Skeletal muscle tissue (tissue), 4 donors: ENCODE results near the gene ARMH3. TPM values are rescaled to one million over a fixed set of nuclear protein-coding genes. Genes with fewer than 3 reads are reported as not detected.

Source experiments
- H3K27ac ChIP-seq: one replicate; pipeline ENCODE4 v1.7.0; 2013; ENCODE audit warnings: mild to moderate bottlenecking, low read depth, low read length, inconsistent platforms
- H3K27me3 ChIP-seq, 3 donors: one replicate each; pipeline ENCODE4 v1.7.0; 2013; ENCODE audit warnings: low read length in 3 of 3; ENCODE audit not compliant: control insufficient read depth in 3 of 3, insufficient read depth in 3 of 3
- H3K36me3 ChIP-seq, 3 donors: one replicate each; pipeline ENCODE4 v1.7.0; 2013; ENCODE audit warnings: low read length in 3 of 3; ENCODE audit not compliant: control insufficient read depth in 3 of 3, insufficient read depth in 3 of 3
- H3K4me1 ChIP-seq, 3 donors: one replicate each; pipeline ENCODE4 v1.7.0; 2013; ENCODE audit warnings: low read length in 3 of 3, mild to moderate bottlenecking in 3 of 3; ENCODE audit not compliant: control insufficient read depth in 3 of 3, insufficient read depth in 3 of 3
- H3K4me3 ChIP-seq, 3 donors: one replicate each; pipeline ENCODE4 v1.7.0; 2013; ENCODE audit warnings: low read length in 3 of 3
- H3K9ac ChIP-seq, 3 donors: one replicate each; pipeline ENCODE4 v1.7.0; 2013; ENCODE audit warnings: low read length in 3 of 3, mild to moderate bottlenecking in 3 of 3, moderate library complexity in 2 of 3, low read depth in 1 of 3
- H3K9me3 ChIP-seq, 3 donors: one replicate each; pipeline ENCODE4 v1.7.0; 2013; ENCODE audit warnings: low read length in 3 of 3; ENCODE audit not compliant: control insufficient read depth in 3 of 3
- total RNA-seq: library from RNA; depleted of rRNA; stranded (reverse); fragments of >200 nt; gene quantifications from one replicate; pipeline ENCODE4 v1.2.3, GENCODE V29; 2014
- donor health status: Osteomylitis.

The ARMH3 gene
- total RNA-seq, 1 donor from 2014 or later, result 13.0 TPM

DNA sequence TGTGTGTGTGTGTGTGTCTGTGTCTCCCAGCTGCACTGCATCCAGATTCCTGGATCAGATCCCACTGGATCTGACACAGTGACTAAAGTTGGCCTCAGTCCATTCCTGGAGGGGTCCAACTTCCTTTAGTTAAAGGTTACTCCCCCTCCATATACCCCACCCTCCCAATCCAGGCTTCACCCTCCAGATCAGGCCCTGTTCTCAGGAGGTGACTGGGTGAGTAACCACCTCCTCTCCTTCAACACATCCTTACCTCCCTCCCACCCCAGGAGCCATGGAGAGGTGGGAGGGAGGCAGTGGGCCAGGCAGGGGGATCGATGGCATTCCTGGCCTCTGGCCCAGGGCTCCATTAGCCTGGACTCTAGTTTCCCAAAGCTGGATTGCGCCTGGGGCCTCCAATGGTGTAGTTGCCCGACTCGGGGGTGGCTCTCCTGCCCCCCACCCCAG is 223.6 kb downstream of the ARMH3 start:
- no peaks in the 10 kb centered on the region for H3K27me3 ChIP-seq
- no peak overlapping the region for H3K27ac ChIP-seq
- H3K36me3 ChIP-seq, result peaks cover 2 to 5% (median 4%) of the 10 kb centered on the region in 3 donors
- H3K4me1 ChIP-seq, result peaks cover 16 to 26% (median 19%) of the 10 kb centered on the region in 3 donors
- no peaks in the 10 kb centered on the region for H3K9me3 ChIP-seq
- H3K9ac ChIP-seq, result no peak overlapping the region
- no peak overlapping the region for H3K4me3 ChIP-seq

DNA sequence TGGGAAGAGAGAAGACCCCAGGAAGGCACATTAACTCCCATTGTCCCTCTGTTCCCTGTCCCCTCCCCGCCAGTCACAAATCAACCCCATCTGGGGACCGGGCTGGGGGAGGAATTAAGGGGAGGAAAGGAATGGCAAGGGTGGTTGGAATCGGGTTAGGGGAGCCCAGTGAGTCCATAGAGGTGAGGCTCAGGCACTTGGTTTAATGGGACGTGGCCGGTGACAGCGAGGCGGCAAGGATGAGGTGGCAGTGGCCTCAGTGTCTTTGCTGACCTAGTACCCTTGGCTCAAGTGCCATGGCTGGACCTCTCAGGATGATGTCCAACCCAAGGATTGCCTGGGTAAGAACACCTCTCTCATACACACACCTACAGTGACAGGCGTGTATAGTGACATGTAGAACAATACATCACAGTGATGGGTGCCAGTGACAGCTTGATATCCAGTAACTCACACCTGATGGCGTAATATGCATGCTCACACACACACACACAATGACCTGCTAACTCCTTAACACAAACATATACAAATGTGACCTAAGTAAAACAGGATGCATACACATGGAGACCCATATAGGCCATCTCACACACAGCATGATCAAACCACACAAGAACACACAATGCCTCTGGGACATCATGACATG is 224.7 kb downstream of the ARMH3 start:
- no peaks in the 10 kb centered on the region for H3K9me3 ChIP-seq
- peak overlapping the region; percentile 57 to 82 (median 79) for H3K4me3 ChIP-seq
- H3K9ac ChIP-seq, result peak overlapping the region; percentile 34 to 71 (median 65)
- H3K27me3 ChIP-seq, result no peaks in the 10 kb centered on the region
- H3K27ac ChIP-seq, result peak overlapping the region; percentile 56
- H3K4me1 ChIP-seq, result peaks cover 16 to 26% (median 19%) of the 10 kb centered on the region in 3 donors
- peaks cover 5 to 11% (median 6%) of the 10 kb centered on the region in 3 donors for H3K36me3 ChIP-seq

DNA sequence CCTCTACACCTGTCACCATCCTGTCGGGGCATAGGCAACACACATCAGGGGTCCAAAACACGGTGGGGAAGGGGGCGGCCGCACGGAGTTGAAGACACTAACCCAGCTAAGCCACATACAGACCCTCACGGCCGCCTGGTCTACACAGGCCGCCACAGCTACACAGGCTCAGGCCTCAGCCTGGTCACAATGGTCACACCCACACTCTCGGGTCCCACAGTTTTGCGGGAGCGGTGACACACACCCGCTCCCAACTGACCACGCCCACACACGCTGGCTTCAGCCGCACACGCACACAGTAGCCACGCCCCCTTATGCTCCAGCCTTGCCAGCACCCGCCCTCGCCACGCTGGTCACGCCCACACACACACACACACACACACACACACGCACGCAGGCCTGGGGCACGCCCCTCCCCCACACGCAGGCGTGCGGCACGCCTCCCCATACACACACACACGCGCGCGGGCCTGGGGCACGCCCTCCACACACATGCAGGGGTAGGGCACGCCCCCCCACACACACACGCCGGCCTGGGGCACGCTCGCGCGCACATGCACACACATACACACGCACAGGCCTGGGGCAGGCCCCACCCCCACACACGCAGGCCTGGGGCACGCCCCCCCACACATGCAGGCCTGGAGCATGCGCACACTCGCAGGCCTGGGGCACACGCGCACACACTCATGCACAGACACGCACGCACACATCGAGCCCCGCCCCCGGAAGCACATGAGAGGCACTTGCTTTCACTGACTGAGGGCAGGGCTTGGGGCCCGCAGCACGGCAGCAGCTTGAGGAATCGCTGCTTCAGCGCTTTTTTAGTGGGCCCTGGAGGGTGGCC is 225.4 kb downstream of the ARMH3 start:
- peaks cover 5 to 11% (median 6%) of the 10 kb centered on the region in 3 donors for H3K36me3 ChIP-seq
- no peaks in the 10 kb centered on the region for H3K9me3 ChIP-seq
- peaks cover 16 to 26% (median 19%) of the 10 kb centered on the region in 3 donors for H3K4me1 ChIP-seq
- peak overlapping the region; percentile 56 for H3K27ac ChIP-seq
- H3K27me3 ChIP-seq, result no peaks in the 10 kb centered on the region
- peak overlapping the region; percentile 69 to 82 (median 79) for H3K4me3 ChIP-seq
- H3K9ac ChIP-seq, result peak overlapping the region; percentile 34 to 71 (median 65)

DNA sequence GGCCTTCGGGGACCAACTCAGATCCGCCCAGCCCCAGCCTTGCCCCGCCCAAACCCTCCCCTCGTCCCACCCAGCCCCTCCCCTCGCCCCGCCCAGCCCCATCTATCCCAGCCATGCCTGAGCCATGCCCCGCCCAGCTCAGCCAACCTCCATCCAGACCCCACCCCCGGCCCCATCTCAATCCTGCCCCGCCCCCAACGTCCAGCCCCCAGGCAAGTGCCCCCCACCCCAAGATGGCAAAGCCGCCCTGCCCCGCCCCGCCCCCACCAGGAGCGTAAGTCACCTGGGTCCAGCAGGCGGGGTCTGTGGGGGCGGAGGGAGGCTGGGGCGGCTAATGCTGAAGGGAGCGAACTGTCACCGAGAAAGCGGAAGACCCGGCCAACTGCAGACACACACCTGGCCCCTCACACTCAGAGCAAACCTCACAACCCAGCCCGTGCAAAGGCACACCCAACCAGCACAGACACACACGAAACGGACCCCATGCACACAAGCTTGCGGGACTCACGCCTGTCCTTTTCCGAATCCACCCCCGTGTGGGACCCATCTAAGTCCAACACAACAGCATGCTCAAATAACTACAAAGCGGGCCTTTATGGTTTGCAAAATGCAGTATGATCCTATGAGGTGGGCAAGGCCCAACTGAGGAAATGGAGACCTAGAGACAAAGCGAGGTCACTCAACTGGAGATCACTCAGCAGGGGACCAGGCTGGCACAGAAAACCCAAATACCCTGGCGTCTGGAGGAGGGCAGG is 226.2 kb downstream of the ARMH3 start:
- Histone ChIP-seq H3K27me3 (no peaks in the 10 kb centered on the region), H3K4me1 (peaks cover 16 to 26% (median 19%) of the 10 kb centered on the region in 3 donors), H3K36me3 (peaks cover 5 to 11% (median 6%) of the 10 kb centered on the region in 3 donors), H3K9me3 (no peaks in the 10 kb centered on the region), H3K4me3 (peak overlapping the region; percentile 69 to 82 (median 79)), H3K27ac (peak overlapping the region; percentile 56), H3K9ac (peak overlapping the region in 2 of 3 donors; percentile 33 to 71)

DNA sequence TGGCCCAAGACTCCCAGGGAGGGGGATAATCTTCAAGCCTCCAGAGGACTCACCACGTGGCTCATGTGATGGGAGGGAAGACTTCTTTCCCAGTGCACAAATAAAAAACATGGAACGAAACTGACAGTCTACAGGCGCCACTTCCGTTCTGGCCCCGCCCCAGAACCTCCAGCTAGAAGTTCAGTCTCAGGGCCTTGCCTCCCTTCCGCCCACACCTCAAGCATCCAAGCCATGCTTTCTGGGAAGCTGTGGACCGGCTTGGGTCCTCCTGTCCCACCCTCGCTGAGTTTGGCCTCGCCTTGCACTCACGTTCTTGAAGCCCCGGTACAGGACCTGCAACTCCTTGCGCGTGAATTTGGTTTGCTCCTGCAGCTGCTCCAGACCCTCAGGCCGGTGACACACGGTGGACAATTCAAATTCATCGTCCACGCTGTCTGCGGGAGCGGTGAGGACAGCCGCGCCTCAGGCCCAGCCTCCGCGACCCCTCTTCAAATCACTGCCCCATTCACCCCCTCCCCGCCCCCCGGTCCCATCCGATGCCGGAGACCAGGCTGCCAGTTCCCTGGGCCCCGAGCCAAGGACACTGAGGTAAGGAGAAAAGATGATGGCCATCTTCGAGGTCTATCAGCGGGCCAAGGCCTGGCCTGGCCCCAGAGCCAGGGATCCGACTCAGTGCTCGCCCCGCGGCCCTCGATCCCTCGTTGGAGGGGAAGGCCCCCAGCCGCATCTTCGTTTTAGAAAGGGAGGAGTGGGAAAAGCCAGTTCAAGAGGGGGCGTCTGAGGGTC is 227.0 kb downstream of the ARMH3 start:
- peak overlapping the region in 1 of 3 donors; percentile 3 for H3K9ac ChIP-seq
- no peaks in the 10 kb centered on the region for H3K9me3 ChIP-seq
- peaks cover 16 to 26% (median 19%) of the 10 kb centered on the region in 3 donors for H3K4me1 ChIP-seq
- H3K36me3 ChIP-seq, result peaks cover 5 to 11% (median 6%) of the 10 kb centered on the region in 3 donors
- H3K4me3 ChIP-seq, result peak overlapping the region in 2 of 3 donors; percentile 23 to 29
- H3K27me3 ChIP-seq, result no peaks in the 10 kb centered on the region
- no peak overlapping the region for H3K27ac ChIP-seq

DNA sequence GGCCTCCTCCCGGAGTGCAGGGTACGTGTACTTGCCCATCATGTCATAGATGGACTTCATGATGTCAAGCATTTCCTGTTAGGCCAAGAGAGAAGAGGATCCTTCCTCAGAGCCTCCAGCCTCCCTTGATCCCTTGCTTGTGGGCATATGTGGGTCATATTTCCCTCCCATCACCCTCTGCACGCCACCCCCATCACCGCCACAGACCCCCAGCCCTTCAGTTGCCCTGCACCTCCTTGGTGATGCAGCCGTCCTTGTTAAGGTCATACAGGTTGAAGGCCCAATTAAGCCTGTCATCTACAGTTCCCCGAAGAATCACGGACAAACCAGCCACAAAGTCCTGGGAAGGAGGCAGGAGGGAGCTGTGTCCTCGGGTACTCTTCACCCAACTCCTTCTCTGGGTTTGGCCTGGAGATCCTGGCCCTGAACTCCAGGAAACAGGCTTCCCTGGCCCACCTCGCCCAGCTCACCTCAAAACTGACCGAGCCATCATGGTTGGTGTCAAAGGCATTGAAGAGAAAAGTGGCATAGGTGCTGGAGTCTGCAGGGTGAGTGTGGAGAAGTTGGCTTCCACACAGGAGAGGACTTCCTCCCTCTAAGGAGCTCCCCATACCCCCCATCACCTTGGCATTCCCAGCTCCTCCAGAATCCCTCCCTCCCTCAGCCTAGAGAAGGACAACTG is 227.9 kb downstream of the ARMH3 start:
- peaks cover 5 to 11% (median 6%) of the 10 kb centered on the region in 3 donors for H3K36me3 ChIP-seq
- peaks cover 16 to 26% (median 19%) of the 10 kb centered on the region in 3 donors for H3K4me1 ChIP-seq
- peak overlapping the region in 1 of 3 donors; percentile 13 for H3K4me3 ChIP-seq
- H3K9ac ChIP-seq, result peak overlapping the region in 1 of 3 donors; percentile 16
- no peak overlapping the region for H3K27ac ChIP-seq
- H3K27me3 ChIP-seq, result no peaks in the 10 kb centered on the region
- no peaks in the 10 kb centered on the region for H3K9me3 ChIP-seq

DNA sequence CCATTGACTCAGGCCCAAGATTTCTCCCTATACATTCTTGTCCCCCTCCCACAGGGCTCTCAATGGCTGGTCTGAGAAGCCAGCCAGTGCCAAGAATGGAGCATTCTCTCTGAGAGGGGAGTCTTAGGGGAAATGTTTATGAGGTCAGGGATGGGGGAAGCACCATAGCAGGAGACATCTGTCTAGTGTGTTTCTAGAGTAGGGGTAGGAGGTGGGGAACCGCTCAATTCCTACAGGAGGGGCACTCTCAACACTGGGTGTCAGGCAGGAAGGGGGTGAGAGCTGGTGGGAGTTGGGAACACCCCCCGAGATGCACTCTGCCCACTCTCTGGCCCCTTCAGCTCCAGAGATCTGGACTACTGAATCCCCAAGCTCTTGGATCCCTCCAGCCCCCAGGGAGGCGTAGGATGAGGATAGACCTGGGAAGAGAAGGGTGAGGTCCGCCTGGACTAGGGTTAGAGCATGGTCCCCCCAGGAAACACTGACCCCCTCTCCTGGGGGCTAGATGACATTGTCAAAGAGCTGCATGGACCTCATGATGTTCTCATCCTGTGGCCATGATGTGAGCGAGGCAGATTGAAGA is 229.0 kb downstream of the ARMH3 start:
- no peaks in the 10 kb centered on the region for H3K27me3 ChIP-seq
- H3K4me1 ChIP-seq, result peaks cover 16 to 22% (median 19%) of the 10 kb centered on the region in 3 donors
- peaks cover 5 to 11% (median 7%) of the 10 kb centered on the region in 3 donors for H3K36me3 ChIP-seq
- H3K4me3 ChIP-seq, result no peak overlapping the region
- H3K27ac ChIP-seq, result no peak overlapping the region
- no peaks in the 10 kb centered on the region for H3K9me3 ChIP-seq
- no peak overlapping the region for H3K9ac ChIP-seq

DNA sequence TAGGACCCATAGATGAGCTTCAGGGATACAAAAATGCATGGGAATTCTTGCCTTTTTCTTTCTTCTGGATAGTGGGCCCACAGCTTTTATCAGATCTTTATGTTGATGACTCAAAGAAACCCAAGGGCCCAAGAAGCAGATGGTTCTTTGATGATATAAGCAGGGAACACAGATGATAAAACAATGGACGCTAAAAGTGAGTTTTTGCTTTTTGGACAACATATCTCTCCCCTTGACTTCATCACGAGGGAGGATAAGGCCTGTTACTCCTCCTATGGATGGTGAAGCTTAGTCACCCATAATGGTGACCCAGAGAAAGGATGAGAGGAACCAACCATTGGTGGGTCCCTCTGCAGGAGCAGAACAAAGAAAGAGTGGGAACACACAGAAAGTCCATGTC is 231.2 kb downstream of the ARMH3 start:
- Histone ChIP-seq H3K4me3 (no peak overlapping the region), H3K27ac (no peak overlapping the region), H3K27me3 (no peaks in the 10 kb centered on the region), H3K9ac (no peak overlapping the region), H3K9me3 (no peaks in the 10 kb centered on the region), H3K4me1 (peaks cover 0 to 1% (median under 1%) of the 10 kb centered on the region in 3 donors), H3K36me3 (peaks cover 5 to 11% (median 8%) of the 10 kb centered on the region in 3 donors)
